Mesenchymal stem cell (in vitro differentiated cells and primary cell): ENCODE data around the gene NT5C.

Experiments
- DNase-seq: peaks from one replicate; pipeline ENCODE4 v3.0.0-alpha.2; 2013
- H2AFZ ChIP-seq: one replicate; pipeline ENCODE4 v1.6.1; 2013; ENCODE audit warnings: low read depth, mild to moderate bottlenecking, control low read depth, inconsistent platforms, low read length, moderate library complexity
- H2AK5ac ChIP-seq: 2 replicates; pipeline ENCODE4 v1.6.1; 2013; ENCODE audit warnings: low read length, moderate library complexity, mild to moderate bottlenecking, inconsistent platforms; ENCODE audit not compliant: severe bottlenecking
- H2BK120ac ChIP-seq: one replicate; pipeline ENCODE4 v1.6.1; 2013; ENCODE audit warnings: low read depth, mild to moderate bottlenecking, inconsistent platforms, low read length, moderate library complexity
- H2BK12ac ChIP-seq, 2 experiments: one replicate each; pipeline ENCODE4 v1.6.1; 2013; ENCODE audit warnings: inconsistent platforms in 2 of 2, low read length in 2 of 2, mild to moderate bottlenecking in 2 of 2, moderate library complexity in 2 of 2, control low read depth in 1 of 2
- H2BK15ac ChIP-seq: one replicate; pipeline ENCODE4 v1.6.1; 2013; ENCODE audit warnings: mild to moderate bottlenecking, low read depth, inconsistent platforms; ENCODE audit not compliant: poor library complexity, severe bottlenecking
- H2BK5ac ChIP-seq: 2 replicates; pipeline ENCODE4 v1.6.1; 2013; ENCODE audit warnings: low read depth, mild to moderate bottlenecking, low read length, control low read depth, inconsistent platforms; ENCODE audit not compliant: poor library complexity, severe bottlenecking
- H3K14ac ChIP-seq, 2 experiments: one replicate each; pipeline ENCODE4 v1.6.1; 2013; ENCODE audit warnings: inconsistent platforms in 2 of 2, low read length in 2 of 2, control low read depth in 1 of 2, mild to moderate bottlenecking in 1 of 2, moderate library complexity in 1 of 2
- H3K18ac ChIP-seq, 2 experiments: one replicate each; pipeline ENCODE4 v1.6.1; 2013; ENCODE audit warnings: inconsistent platforms in 2 of 2, low read length in 2 of 2, control low read depth in 1 of 2, low read depth in 1 of 2, mild to moderate bottlenecking in 1 of 2
- H3K23ac ChIP-seq, 2 experiments: one replicate each; pipeline ENCODE4 v1.6.1; 2013; ENCODE audit warnings: inconsistent platforms in 2 of 2, low read length in 2 of 2, mild to moderate bottlenecking in 2 of 2, moderate library complexity in 2 of 2, control low read depth in 1 of 2
- H3K27ac ChIP-seq: 2 replicates; pipeline ENCODE4 v1.5.1; 2013; ENCODE audit warnings: mild to moderate bottlenecking, moderate library complexity, low read length, control low read depth, inconsistent platforms; ENCODE audit not compliant: poor library complexity, severe bottlenecking
- H3K27me3 ChIP-seq, 2 experiments: 2 replicates each; pipeline versions ENCODE4 v1.6.1 to v1.7.0; 2013; ENCODE audit warnings: low read length in 2 of 2, mild to moderate bottlenecking in 2 of 2, moderate library complexity in 2 of 2, control low read depth in 1 of 2, inconsistent platforms in 1 of 2; ENCODE audit not compliant: control insufficient read depth in 1 of 2, insufficient read depth in 1 of 2
- H3K36me3 ChIP-seq, 2 experiments: 2 replicates each; pipeline versions ENCODE4 v1.6.1 to v1.7.0; 2013; ENCODE audit warnings: low read length in 2 of 2, control low read depth in 1 of 2, inconsistent platforms in 1 of 2, low read depth in 1 of 2, mild to moderate bottlenecking in 1 of 2; ENCODE audit not compliant: insufficient read depth in 2 of 2, control insufficient read depth in 1 of 2
- H3K4ac ChIP-seq, 2 experiments: one replicate each; pipeline ENCODE4 v1.6.1; 2013; ENCODE audit warnings: inconsistent platforms in 2 of 2, low read length in 2 of 2, mild to moderate bottlenecking in 2 of 2, moderate library complexity in 2 of 2, control low read depth in 1 of 2, low read depth in 1 of 2
- H3K4me1 ChIP-seq: 2 replicates; pipeline ENCODE4 v1.6.1; 2013; ENCODE audit warnings: low read depth, low read length, control low read depth; ENCODE audit not compliant: control insufficient read depth, insufficient read depth
- H3K4me2 ChIP-seq: 2 replicates; pipeline ENCODE4 v1.6.1; 2013; ENCODE audit warnings: low read length, mild to moderate bottlenecking, inconsistent platforms; ENCODE audit not compliant: poor library complexity, severe bottlenecking
- H3K4me3 ChIP-seq, 2 experiments: 2 replicates each; pipeline versions ENCODE4 v1.5.1 to v1.7.0; 2013; ENCODE audit warnings: low read length in 2 of 2, mild to moderate bottlenecking in 2 of 2, control low read depth in 1 of 2, low read depth in 1 of 2; ENCODE audit not compliant: insufficient read depth in 1 of 2
- H3K79me1 ChIP-seq: replicated peaks from 2 replicates; pipeline ENCODE4 v1.6.1; 2013; ENCODE audit warnings: mild to moderate bottlenecking, control low read depth, low read length, inconsistent platforms; ENCODE audit not compliant: poor library complexity, severe bottlenecking
- H3K9ac ChIP-seq: 2 replicates; pipeline ENCODE4 v1.7.0; 2013; ENCODE audit warnings: mild to moderate bottlenecking, low read length, moderate library complexity
- H3K9me3 ChIP-seq: 2 replicates; pipeline ENCODE4 v1.7.0; 2013; ENCODE audit warnings: mild to moderate bottlenecking, low read length; ENCODE audit not compliant: control insufficient read depth
- H4K8ac ChIP-seq: one replicate; pipeline ENCODE4 v1.6.1; 2013; ENCODE audit warnings: inconsistent platforms, mild to moderate bottlenecking, low read length, moderate library complexity
- H4K91ac ChIP-seq: one replicate; pipeline ENCODE4 v1.6.1; 2013; ENCODE audit warnings: mild to moderate bottlenecking, low read length, inconsistent platforms
- WGBS: methylation state at CpG from one replicate; pipeline ENCODE4 v1.1.7; 2013; ENCODE audit warnings: mixed read lengths; 5-methylcytosine and 5-hydroxymethylcytosine counted together

Gene NT5C

DNA sequence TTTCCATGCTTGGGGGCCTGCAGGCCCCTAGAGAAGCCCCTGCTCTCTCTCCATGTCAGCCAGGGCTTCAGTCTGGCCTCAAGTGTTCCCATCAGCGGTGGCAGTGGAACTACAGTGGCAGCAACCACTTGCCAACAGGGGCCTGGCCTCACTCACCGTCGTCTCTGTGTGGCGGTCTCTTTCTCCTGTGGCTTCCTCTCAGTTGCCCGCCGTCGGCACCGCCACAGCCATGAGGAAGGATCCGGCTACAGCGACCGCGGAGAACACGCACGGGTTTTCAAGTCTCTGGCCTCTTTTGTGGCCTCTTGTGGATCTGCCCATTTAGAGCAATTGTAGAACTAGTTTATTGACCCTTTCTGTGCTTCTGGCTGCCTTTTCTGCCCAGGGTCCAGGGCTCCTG, 13.2 kb downstream of the NT5C start:
- H2AK5ac ChIP-seq: no peak overlapping the region
- no peaks in the 10 kb centered on the region for H3K9me3 ChIP-seq
- H3K4ac ChIP-seq: no peak overlapping the region
- no peak overlapping the region for H3K9ac ChIP-seq
- no peak overlapping the region for H2BK5ac ChIP-seq
- H3K36me3 ChIP-seq: peaks cover 9 to 35% of the 10 kb centered on the region in 2 experiments
- H3K14ac ChIP-seq: no peak overlapping the region
- H4K91ac ChIP-seq: no peak overlapping the region
- H3K18ac ChIP-seq: no peak overlapping the region
- H3K4me1 ChIP-seq: peaks cover 9% of the 10 kb centered on the region
- H3K79me1 ChIP-seq: peaks cover 30% of the 10 kb centered on the region
- H3K27me3 ChIP-seq: no peaks in the 10 kb centered on the region
- H3K4me2 ChIP-seq: no peak overlapping the region
- 94% methylated on average over 14 of the region's 14 CpGs for WGBS
- DNase-seq: no peak
- H2AFZ ChIP-seq: no peak overlapping the region
- H2BK15ac ChIP-seq: no peak overlapping the region
- H3K23ac ChIP-seq: no peak overlapping the region
- H2BK12ac ChIP-seq: no peak overlapping the region
- no peak overlapping the region for H3K27ac ChIP-seq
- H2BK120ac ChIP-seq: no peak overlapping the region
- H3K4me3 ChIP-seq: no peak overlapping the region
- H4K8ac ChIP-seq: peak overlapping the region; percentile 48

DNA sequence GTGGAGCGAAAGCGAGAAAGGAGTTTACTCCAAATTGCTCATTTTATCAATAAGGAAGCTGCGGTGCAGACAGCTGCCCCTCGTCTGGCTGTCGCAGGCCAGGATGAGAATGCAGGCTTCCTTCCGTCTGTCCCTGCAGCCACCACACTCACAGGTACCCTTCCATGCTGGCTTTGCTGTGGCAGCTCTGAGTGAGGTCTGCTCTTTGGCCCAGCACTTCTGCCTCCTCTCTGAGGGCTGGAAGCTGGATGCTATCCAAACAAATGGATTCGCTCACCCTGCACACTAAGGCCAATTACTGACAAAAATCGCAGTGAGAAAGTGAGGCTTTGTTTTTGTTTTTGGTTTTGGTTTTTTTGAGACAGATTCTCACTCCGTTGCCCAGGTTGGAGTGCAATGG, 14.8 kb downstream of the NT5C start:
- Histone ChIP-seq H2BK120ac (no peak overlapping the region), H3K4ac (no peak overlapping the region), H2AK5ac (no peak overlapping the region), H3K9me3 (no peaks in the 10 kb centered on the region), H2BK5ac (no peak overlapping the region), H2BK12ac (no peak overlapping the region), H3K14ac (no peak overlapping the region), H3K27me3 (no peaks in the 10 kb centered on the region), H2AFZ (no peak overlapping the region), H3K79me1 (peaks cover 28% of the 10 kb centered on the region), H3K23ac (no peak overlapping the region), H3K36me3 (peaks cover 9 to 35% of the 10 kb centered on the region in 2 experiments), H3K4me3 (no peak overlapping the region), H4K91ac (no peak overlapping the region), H3K4me2 (no peak overlapping the region), H2BK15ac (no peak overlapping the region), H3K9ac (peak overlapping the region; percentile 40), H4K8ac (no peak overlapping the region), H3K27ac (no peak overlapping the region), H3K18ac (no peak overlapping the region), H3K4me1 (peaks cover 9% of the 10 kb centered on the region)
- no peak for DNase-seq
- 94% methylated on average over 9 of the region's 9 CpGs for WGBS

DNA sequence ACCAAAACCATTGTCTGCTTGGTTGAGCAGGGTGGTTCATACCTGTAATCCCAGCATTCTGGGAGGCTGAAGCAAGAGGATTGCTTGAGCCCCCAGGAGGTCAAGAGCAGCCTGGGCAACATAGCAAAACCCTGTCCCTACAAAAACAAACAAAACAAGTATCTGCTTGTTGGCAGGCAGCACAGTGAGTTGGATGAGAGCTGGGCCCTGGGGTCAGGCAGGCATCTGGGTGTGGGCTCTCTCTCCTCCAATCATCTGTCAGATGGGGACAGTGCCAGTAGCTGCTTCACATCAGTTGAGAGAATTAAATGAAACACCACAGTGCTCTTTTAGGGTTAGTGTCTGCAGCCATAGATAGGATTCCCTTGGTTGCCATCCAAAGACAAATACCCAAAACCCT, 16.0 kb downstream of the NT5C start:
- Histone ChIP-seq H2BK15ac (no peak overlapping the region), H3K27me3 (no peaks in the 10 kb centered on the region), H3K36me3 (peaks cover 4 to 32% of the 10 kb centered on the region in 2 experiments), H4K91ac (no peak overlapping the region), H2AK5ac (no peak overlapping the region), H2BK12ac (no peak overlapping the region), H3K27ac (no peak overlapping the region), H3K9ac (peak overlapping the region; percentile 22), H3K14ac (no peak overlapping the region), H2AFZ (no peak overlapping the region), H3K23ac (no peak overlapping the region), H3K9me3 (no peaks in the 10 kb centered on the region), H3K4ac (no peak overlapping the region), H3K4me3 (no peak overlapping the region), H3K4me1 (peaks cover 12% of the 10 kb centered on the region), H3K18ac (no peak overlapping the region), H2BK5ac (no peak overlapping the region), H3K4me2 (no peak overlapping the region), H2BK120ac (no peak overlapping the region), H3K79me1 (peaks cover 30% of the 10 kb centered on the region), H4K8ac (no peak overlapping the region)
- DNase-seq: no peak

DNA sequence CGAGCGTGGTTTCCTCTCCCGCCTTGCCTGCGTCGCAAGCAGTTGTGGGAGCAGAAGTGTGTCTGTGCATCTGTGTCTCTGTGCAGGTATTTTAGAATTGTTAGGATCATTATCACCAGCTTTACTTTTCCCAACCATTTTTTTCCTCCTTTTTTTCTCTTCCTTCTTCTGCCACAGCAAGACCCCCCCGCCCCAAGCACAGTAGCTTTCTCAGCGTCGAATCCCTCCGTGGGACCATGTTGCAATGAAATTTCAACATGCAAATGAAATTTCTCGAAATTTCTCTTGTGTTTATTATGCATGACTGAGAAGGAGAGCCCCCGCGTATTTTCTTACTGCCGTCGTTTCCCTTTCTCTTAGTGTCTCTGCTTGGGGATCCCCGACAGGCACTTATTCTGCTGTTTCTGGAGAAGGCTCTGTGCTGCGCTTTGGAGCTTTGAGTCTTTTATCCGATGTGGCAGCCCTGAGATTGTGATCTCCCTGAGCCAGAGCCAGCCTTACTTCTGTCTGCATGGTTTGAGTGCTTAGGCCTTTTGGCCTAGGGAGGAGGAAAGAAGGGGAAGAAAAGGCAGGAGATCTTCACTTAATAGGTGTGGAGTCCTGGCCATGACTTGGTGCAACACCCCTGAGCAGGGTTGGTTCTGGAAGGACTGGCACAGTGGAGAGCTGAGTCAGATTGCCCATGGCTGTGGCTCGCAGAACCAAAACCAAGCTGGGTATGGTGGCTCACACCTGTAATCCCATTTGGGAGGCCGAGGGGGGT, 16.8 kb downstream of the NT5C start:
- 95% methylated on average over 14 of the region's 19 CpGs for WGBS
- no peak overlapping the region for H3K27ac ChIP-seq

More for the DNA sequence above, 16.8 kb downstream of the NT5C start:
- H3K9ac ChIP-seq: peak overlapping the region; percentile 85
- H2BK5ac ChIP-seq: no peak overlapping the region
- H3K27me3 ChIP-seq: no peaks in the 10 kb centered on the region
- H3K4me1 ChIP-seq: peaks cover 16% of the 10 kb centered on the region
- H3K9me3 ChIP-seq: no peaks in the 10 kb centered on the region
- H2BK12ac ChIP-seq: no peak overlapping the region
- H2BK120ac ChIP-seq: no peak overlapping the region
- H3K23ac ChIP-seq: no peak overlapping the region
- peak overlapping the region in 1 of 2 experiments; percentile 85 for H3K4me3 ChIP-seq
- no peak overlapping the region for H4K91ac ChIP-seq
- H3K36me3 ChIP-seq: peaks cover 4 to 26% of the 10 kb centered on the region in 2 experiments
- H3K14ac ChIP-seq: no peak overlapping the region
- H2AK5ac ChIP-seq: no peak overlapping the region
- H2BK15ac ChIP-seq: no peak overlapping the region
- H3K4me2 ChIP-seq: peak overlapping the region; percentile 33
- no peak overlapping the region for H2AFZ ChIP-seq
- no peak for DNase-seq
- peaks cover 27% of the 10 kb centered on the region for H3K79me1 ChIP-seq
- H3K4ac ChIP-seq: peak overlapping the region in 1 of 2 experiments; percentile 57
- H3K18ac ChIP-seq: peak overlapping the region; percentile 52 to 64
- H4K8ac ChIP-seq: peak overlapping the region; percentile 83
